Posterior vena cava (tissue), 2 donors: ENCODE results near the gene SNN. TPM values are rescaled to one million over a fixed set of nuclear protein-coding genes. Genes with fewer than 3 reads are reported as not detected.
A peak's percentile ranks its signal among the peaks of the same experiment; 100 is the strongest.

Source experiments
- DNase-seq: peaks from one replicate; pipeline ENCODE4 v3.0.0-alpha.2; 2020; ENCODE audit warnings: low spot score
- intact Hi-C, 2 donors: fragments of 100-400 bp; cut with DNase I; formaldehyde crosslinking; loops; one replicate each; pipeline versions ENCODE4 v1.14.1 to v1.14.2; 2022 to 2023
- long read RNA-seq, 2 donors: library from polyadenylated mRNA; unstranded; transcript quantifications; one replicate each; pipeline ENCODE4 v2.0.0, GENCODE V29; 2020 to 2021
- total RNA-seq, 2 donors: library from RNA; stranded (reverse); fragmentation: NEBNext Ultra II Directional; extraction: Animal tissue kit (Norgen Biotek cat#: 25700); gene quantifications; one replicate each; pipeline ENCODE4 v1.2.1, GENCODE V29; 2021
- donor health status: DM: yes; HTN: yes; CAD: no.
- donor health status: DM: yes; HTN: yes; CAD: no.

SNN gene
- 10 to 100 TPM; 17.9 to 19.7 TPM for total RNA-seq
- long read RNA-seq, donor 1, transcript SNN-201 (2 exons, 3,312 nt), result major isoform, 14 of 20 reads
- long read RNA-seq, donor 1, partial matches to known transcripts, result 0 of 20 reads
- long read RNA-seq, donor 1, other reads (novel, unspliced or antisense), result 6 of 20 reads
- long read RNA-seq, donor 2, transcript SNN-201 (2 exons, 3,312 nt), result major isoform, 19 of 30 reads
- long read RNA-seq, donor 2, partial matches to known transcripts, result 0 of 30 reads
- long read RNA-seq, donor 2, other reads (novel, unspliced or antisense), result 11 of 30 reads

GRCh38 chr16:11667824-11668622, at the start of gene SNN:
Gene SNN (plus strand): TSS chr16:11668455. CDS start chr16:11676060, 7,605 bp downstream.
- intact Hi-C loops, result no loop called here
- DNase-seq, result peak; percentile 96

- intact Hi-C loops, result no loop called here
These were observed 48.9 kb upstream of the SNN start for GRCh38 chr16:11619327-11619851.

DNA sequence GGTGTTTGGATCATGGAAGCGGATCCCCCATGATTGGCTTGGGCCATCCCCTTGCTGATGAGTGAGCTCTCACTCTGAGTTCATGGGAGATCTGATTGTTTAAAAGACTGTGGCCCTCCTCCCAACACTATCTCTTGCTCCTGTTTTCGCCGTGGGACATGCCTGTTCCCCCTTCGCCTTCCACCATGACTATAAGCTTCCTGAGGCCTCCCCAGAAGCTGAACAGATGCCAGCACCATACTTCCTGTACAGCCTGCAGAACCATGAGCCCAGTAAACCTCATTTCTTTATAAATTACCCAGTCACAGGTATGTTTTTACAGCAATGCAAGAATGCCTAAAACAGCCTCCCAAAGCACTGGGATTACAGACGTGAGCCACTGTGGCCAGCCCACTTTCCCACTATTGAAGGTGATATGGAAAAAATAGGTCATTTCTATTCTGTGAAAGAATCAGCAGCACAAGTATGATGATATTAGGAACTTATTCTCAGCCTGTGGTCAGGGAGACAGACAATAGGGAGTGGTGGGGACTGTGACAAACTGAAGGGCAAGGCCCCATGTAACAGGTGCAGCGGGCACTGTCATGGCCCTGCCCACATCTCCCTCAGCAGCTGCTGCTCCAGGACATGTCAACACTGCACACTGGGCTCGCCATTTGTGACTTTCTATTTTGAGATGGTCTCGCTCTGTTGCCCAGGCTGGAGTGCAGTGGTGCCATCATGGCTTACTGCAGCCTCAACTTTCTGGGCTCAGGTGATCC, 47.8 kb upstream of the SNN start:
- DNase-seq, result no peak
- intact Hi-C loops, result loop anchor here in 1 of 2 donors (5.0 kb wide), 1 partner anchor 33 kb away; the partner anchor contains the start of gene LITAF

More at GRCh38 chr16:11619327-11619851, 48.9 kb upstream of the SNN start:
- DNase-seq, result no peak

DNA sequence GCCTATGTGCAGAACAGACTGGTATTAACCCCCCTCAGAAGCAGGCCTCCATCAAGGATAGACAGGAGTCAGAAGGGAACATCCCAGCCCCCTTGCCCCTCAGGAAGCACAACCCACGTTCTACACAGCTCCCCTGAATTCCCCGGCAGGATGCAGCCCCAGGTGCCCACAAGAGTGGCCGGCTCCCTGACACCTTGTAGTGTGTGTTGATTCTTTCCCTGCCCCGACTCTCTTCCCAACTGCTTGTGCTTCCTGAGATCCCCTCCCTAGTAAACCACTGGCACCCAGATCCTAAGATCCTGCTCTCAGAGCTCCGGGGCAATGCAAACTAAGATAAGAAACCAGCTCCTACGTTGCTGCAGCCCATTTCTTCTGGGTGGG, 46.7 kb upstream of the SNN start:
- no peak for DNase-seq
- intact Hi-C loops, result loop anchor here in 1 of 2 donors (5.0 kb wide), 1 partner anchor 34 kb away; the partner anchor contains the start of gene LITAF

- intact Hi-C loops, result loop anchor here in 1 of 2 donors (5.0 kb wide), 1 partner anchor 35 kb away; the partner anchor contains the start of gene LITAF
- DNase-seq, result no peak
These were observed 46.2 kb upstream of the SNN start for GRCh38 chr16:11621920-11622651.

DNA sequence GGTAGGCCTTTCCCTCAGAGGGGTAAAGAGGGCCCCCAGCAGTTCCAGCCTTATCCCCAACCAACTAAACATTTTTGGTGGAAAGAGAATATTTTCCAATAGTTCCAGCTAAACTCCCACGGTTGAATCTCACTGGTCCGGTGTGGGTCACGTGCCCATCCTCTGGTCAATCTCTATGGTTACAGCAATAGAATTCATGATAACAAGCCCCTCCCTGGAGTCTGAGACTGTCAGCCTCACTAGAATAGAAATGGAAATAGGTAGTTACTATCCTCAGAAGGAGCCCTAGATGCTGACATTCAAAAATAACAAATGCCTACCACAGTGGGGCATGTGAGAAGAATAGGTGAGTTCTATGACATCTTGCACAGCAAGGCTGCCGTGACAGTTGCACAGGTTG, 44.0 kb upstream of the SNN start:
- intact Hi-C loops, result loop anchor here in 1 of 2 donors (5.0 kb wide), 1 partner anchor 37 kb away; the partner anchor contains the start of gene LITAF
- DNase-seq, result no peak

GRCh38 chr16:11624636-11625607, 43.3 kb upstream of the SNN start:
- DNase-seq, result no peak
- intact Hi-C loops, result loop anchor here in 1 of 2 donors (5.0 kb wide), 1 partner anchor 38 kb away; the partner anchor contains the start of gene LITAF

GRCh38 chr16:11625769-11626168, 42.5 kb upstream of the SNN start:
- intact Hi-C loops, result no loop called here
- no peak for DNase-seq

- intact Hi-C loops, result no loop called here
- no peak for DNase-seq
These were observed 41.5 kb upstream of the SNN start for GRCh38 chr16:11626657-11627291.

DNA sequence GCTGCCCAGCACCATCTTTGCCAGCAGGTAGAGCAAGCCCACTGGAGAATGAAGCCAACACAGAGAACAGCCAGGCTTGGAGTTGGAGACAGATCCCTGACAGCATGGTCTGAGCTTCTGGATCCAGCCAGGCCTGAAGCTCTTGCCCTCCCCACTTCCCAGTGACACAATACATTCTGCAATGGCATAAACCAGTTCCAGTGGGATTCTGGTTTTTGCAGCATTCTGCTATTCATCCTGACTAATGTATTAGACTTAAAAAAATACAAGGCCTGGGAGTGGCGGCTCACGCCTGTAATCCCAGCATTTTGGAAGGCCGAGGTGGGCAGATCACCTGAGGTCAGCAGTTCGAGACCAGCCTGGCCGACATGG, 41.0 kb upstream of the SNN start:
- intact Hi-C loops, result no loop called here
- DNase-seq, result no peak

DNA sequence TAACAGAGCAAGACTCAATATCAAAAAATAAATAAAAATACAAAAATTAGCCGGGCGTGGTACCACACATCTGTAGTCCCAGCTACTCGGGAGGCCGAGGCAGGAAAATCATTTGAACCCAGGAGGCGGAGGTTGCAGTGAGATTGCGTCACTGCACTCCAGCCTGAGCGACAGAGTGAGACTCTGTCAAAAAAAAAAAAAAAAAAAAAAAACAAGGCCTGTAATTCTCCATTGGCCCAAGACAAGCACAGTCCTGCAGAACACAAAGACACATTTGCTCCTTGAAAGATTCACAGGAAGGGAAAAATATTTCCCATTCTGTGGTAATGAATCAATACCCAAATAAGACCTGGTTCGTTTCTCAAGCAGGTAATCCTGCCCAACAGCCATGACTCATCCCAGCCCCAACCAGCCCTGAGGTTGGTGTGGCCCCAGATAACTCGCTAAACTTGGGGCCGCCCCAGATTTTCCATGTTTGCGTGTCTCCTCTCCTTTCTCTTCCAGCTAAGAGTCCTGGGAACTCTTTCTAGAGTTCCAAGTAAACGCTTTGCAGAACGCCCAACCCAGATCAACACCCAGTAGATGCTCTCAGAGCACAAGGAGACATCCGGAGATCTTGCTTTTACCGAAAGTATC, 40.3 kb upstream of the SNN start:
- intact Hi-C loops, result no loop called here
- DNase-seq, result no peak

DNA sequence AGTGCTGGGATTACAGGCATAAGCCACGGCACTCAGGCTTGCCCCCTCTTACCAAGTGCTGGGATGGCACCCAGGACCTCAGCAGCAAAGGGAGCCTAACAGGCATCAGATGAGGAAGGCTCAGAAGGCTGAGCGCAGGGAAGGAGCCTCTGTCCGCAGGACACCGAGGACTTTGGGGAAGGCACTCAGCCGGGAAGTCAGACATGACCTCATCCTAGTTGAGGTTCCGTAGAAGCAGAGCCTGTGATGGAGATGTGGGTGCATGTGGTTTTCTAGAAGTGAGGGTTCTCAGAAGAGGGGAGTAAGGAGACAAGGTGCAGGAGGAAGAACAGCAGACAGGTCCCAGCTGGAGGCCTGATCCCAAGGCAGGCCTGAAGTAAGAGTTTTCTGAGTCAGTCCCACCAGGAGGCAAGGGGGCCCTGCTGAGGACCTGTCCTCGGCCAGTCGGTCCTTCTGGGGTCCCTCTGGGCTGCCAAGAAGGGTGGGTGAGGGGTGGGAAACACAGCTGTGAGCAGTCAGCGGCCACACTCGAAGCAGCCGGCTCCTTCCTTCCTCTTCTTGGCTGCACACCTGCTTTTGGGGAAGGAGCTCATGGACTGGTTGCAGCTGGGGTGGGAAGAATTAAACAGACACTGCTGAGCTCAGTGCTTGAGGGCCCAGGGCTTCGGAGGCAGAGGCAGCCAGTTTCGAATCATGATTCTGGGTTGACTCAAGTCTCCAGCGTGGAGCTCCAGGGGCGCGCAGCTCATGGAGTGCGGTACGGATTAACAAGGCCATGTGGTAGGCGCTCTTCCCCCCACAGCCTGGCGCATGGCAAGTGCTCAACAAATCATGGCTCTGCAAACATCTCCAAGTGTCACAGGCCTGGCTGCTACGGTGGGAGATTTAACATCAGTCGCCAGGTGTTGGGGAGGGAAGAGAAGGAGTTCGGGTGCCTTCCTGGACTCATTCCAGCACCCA, 38.9 kb upstream of the SNN start:
- intact Hi-C loops, result no loop called here
- DNase-seq, result peak; percentile 83

- intact Hi-C loops, result no loop called here
- DNase-seq, result no peak
These were observed 38.0 kb upstream of the SNN start for GRCh38 chr16:11630046-11630767.

- DNase-seq, result no peak
- intact Hi-C loops, result no loop called here
These were observed 37.5 kb upstream of the SNN start for GRCh38 chr16:11630768-11631056.

DNA sequence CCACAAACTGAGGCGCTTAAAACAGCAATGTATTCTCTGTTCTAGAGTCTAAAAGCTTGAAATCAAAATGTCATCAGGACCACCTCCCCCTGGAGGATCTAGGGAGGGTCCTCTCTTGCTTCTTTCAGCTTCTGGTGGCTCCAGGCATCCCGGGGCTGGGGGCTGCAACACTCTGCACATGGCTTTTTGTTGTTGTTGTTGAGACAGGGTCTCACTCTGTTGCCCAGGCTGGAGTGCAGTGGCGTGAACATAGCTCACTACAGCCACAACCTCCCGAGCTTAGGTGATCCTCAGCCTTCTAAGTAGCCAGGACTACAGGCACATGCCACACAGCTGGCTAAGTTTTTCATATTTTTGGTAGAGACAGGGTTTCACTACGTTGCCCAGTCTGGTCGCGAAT, 37.0 kb upstream of the SNN start:
- intact Hi-C loops, result no loop called here
- no peak for DNase-seq
